Body of pancreas (tissue), 4 donors: ENCODE data around the gene GGT7. TPM values are rescaled to one million over a fixed set of nuclear protein-coding genes. Genes with fewer than 3 reads are reported as not detected.

Source experiments
- ATAC-seq: fragments of 150-250 bp; one replicate; pipeline ENCODE4 v1.9.1; 2016
- DNase-seq, 4 donors: peaks; one replicate each; pipeline ENCODE4 v3.0.0-alpha.2; 2019
- H3K27ac ChIP-seq, 4 donors: fragments of 200-600 bp; sonication (generic); 1 replicate in 3 of 4; 2 replicates in 1 of 4; pipeline versions ENCODE4 v1.5.1 to v1.6.1; 2016 to 2019; ENCODE audit warnings: mild to moderate bottlenecking in 1 of 4, mixed read lengths in 1 of 4, moderate library complexity in 1 of 4
- H3K27me3 ChIP-seq, 2 donors: fragments of 200-600 bp; sonication (generic); one replicate each; pipeline ENCODE4 v1.6.0; 2016; ENCODE audit warnings: mild to moderate bottlenecking in 1 of 2
- H3K36me3 ChIP-seq, 2 donors: fragments of 200-600 bp; sonication (generic); replicated peaks in 1 of 2; 2 replicates each; pipeline ENCODE4 v1.5.1; 2016; ENCODE audit warnings: low read depth in 2 of 2; ENCODE audit not compliant: insufficient read depth in 1 of 2
- H3K4me1 ChIP-seq: fragments of 200-600 bp; sonication (generic); one replicate; pipeline ENCODE4 v1.6.0; 2016
- H3K4me3 ChIP-seq, 2 donors: fragments of 200-600 bp; sonication (generic); 1 replicate in 1 of 2; 2 replicates in 1 of 2; pipeline ENCODE4 v1.5.1; 2016 to 2019
- H3K9me3 ChIP-seq, 3 donors: fragments of 200-600 bp; sonication (generic); 1 replicate in 2 of 3; 2 replicates in 1 of 3; pipeline ENCODE4 v1.5.1; 2016
- POLR2A ChIP-seq, 3 donors: fragments of 450-650 bp; IDR thresholded peaks; one replicate each; pipeline ENCODE4 v1.6.1; 2016; ENCODE audit warnings: antibody characterized with exemption in 3 of 3, mild to moderate bottlenecking in 2 of 3
- WGBS, 2 donors: methylation state at CpG; one replicate each; pipeline ENCODE4 v1.1.5; 2017; 5-methylcytosine and 5-hydroxymethylcytosine counted together
- intact Hi-C: fragments of 100-400 bp; cut with DNase I; formaldehyde crosslinking; loops from one replicate; pipeline ENCODE4 v1.15.1; 2023
- total RNA-seq, 2 donors: library from RNA; depleted of rRNA; stranded (reverse); fragments of >200 nt; gene quantifications; one replicate each; pipeline ENCODE4 v1.1.0, GENCODE V29; 2016
- TF ChIP-seq, protein P1 (sequence below), 7 experiments: fragments of 450-650 bp in 4 of 7; fragments of 200-600 bp in 3 of 7; sonication (generic) in 3 of 7; IDR thresholded peaks; one replicate each; pipeline ENCODE4 v1.5.1; 2016 to 2019; ENCODE audit warnings: antibody characterized with exemption in 7 of 7

Gene GGT7
- total RNA-seq, 2 donors from 2014 or later = 19.2 to 22.7 TPM

DNA sequence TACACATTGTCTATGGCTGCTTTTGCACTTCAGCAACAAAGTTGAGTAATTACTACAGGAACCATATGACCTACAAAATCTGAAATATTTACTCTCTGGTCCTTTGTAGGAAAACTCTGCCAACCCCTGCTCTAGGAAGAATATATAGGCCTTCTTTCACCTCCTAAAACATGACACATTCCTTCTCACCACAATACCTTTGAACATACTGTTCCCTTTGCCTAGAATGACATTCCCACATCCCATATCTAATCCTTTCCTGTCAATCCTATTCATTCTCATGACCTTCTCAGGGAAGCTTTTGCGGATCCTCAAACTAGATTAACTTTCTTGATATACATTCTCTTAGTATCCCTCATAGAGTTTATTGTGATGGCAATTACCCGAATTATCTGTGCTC, 29.2 kb downstream of the GGT7 start:
- Histone ChIP-seq H3K4me3 (no peak overlapping the region), H3K9me3 (no peaks in the 10 kb centered on the region), H3K27me3 (no peaks in the 10 kb centered on the region), H3K36me3 (peaks cover 0 to under 1% of the 10 kb centered on the region in 2 donors), H3K4me1 (no peaks in the 10 kb centered on the region), H3K27ac (no peak overlapping the region)
- ATAC-seq (no peak), DNase-seq (no peak)
- TF ChIP-seq, protein P1, sequence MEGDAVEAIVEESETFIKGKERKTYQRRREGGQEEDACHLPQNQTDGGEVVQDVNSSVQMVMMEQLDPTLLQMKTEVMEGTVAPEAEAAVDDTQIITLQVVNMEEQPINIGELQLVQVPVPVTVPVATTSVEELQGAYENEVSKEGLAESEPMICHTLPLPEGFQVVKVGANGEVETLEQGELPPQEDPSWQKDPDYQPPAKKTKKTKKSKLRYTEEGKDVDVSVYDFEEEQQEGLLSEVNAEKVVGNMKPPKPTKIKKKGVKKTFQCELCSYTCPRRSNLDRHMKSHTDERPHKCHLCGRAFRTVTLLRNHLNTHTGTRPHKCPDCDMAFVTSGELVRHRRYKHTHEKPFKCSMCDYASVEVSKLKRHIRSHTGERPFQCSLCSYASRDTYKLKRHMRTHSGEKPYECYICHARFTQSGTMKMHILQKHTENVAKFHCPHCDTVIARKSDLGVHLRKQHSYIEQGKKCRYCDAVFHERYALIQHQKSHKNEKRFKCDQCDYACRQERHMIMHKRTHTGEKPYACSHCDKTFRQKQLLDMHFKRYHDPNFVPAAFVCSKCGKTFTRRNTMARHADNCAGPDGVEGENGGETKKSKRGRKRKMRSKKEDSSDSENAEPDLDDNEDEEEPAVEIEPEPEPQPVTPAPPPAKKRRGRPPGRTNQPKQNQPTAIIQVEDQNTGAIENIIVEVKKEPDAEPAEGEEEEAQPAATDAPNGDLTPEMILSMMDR (IDR thresholded peaks at IDR 0.05) = no peak
- TF ChIP-seq POLR2A (IDR thresholded peaks at IDR 0.05) = no peak
- intact Hi-C loops = no loop called here
- WGBS, 2 donors = 70 to 90% methylated on average over 2 of the region's 2 CpGs

GRCh38 chr20:34842143-34842542, 30.5 kb downstream of the GGT7 start:
- no peak for TF ChIP-seq POLR2A (IDR thresholded peaks at IDR 0.05)
- TF ChIP-seq, protein P1 (IDR thresholded peaks at IDR 0.05) = no peak
- Histone ChIP-seq H3K27me3 (no peaks in the 10 kb centered on the region), H3K27ac (no peak overlapping the region), H3K36me3 (no peaks in the 10 kb centered on the region), H3K4me3 (no peak overlapping the region), H3K9me3 (no peaks in the 10 kb centered on the region), H3K4me1 (no peaks in the 10 kb centered on the region)
- intact Hi-C loops = no loop called here
- ATAC-seq (no peak), DNase-seq (no peak)
- 51 to 61% methylated on average over 2 of the region's 2 CpGs for WGBS, 2 donors

DNA sequence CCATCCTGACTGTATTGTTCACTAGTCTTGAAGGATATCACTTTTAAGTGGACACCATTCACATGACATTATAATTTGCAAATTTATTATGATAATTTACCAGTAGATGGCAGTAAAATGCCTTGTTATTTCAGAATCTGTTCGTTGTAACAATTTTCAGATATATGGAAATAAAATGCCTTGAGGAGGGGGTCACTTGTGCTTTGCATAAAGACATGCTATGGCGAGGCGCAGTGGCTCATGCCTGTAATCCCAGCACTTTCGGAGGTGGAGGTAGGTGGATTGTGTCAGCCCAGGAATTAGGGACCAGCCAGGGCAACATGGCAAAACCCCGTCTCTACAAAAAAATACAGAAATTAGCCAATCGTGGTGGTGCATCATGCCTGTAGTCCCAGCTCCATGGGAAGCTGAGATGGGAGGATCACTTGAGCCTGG, 38.2 kb downstream of the GGT7 start:
- TF ChIP-seq, protein P1 (IDR thresholded peaks at IDR 0.05) = peak; percentile 13 to 61 (median 50)
- TF ChIP-seq POLR2A (IDR thresholded peaks at IDR 0.05) = no peak
- Histone ChIP-seq H3K4me3 (no peak overlapping the region), H3K4me1 (no peaks in the 10 kb centered on the region), H3K9me3 (no peaks in the 10 kb centered on the region), H3K27me3 (no peaks in the 10 kb centered on the region), H3K27ac (no peak overlapping the region), H3K36me3 (no peaks in the 10 kb centered on the region)
- DNase-seq (no peak), ATAC-seq (no peak)
- intact Hi-C loops = no loop called here
- WGBS, 2 donors = 15 to 21% methylated on average over 6 of the region's 6 CpGs

GRCh38 chr20:34831936-34832335, 40.7 kb downstream of the GGT7 start:
- no peak for DNase-seq
- Histone ChIP-seq H3K4me1 (no peaks in the 10 kb centered on the region), H3K27me3 (no peaks in the 10 kb centered on the region), H3K9me3 (no peaks in the 10 kb centered on the region), H3K4me3 (no peak overlapping the region), H3K27ac (no peak overlapping the region), H3K36me3 (no peaks in the 10 kb centered on the region)
- 39 to 52% methylated on average over 5 of the region's 5 CpGs for WGBS, 2 donors
- no peak for TF ChIP-seq POLR2A (IDR thresholded peaks at IDR 0.05)
- TF ChIP-seq, protein P1 (IDR thresholded peaks at IDR 0.05) = no peak
- intact Hi-C loops = no loop called here
- ATAC-seq = no peak

GRCh38 chr20:34829191-34829590, 43.5 kb downstream of the GGT7 start:
- intact Hi-C loops = no loop called here
- 74 to 77% methylated on average over 3 of the region's 3 CpGs for WGBS, 2 donors
- Histone ChIP-seq H3K9me3 (no peaks in the 10 kb centered on the region), H3K27me3 (no peaks in the 10 kb centered on the region), H3K4me3 (no peak overlapping the region), H3K36me3 (no peaks in the 10 kb centered on the region), H3K4me1 (peaks cover 9% of the 10 kb centered on the region), H3K27ac (no peak overlapping the region)
- TF ChIP-seq, protein P1 (IDR thresholded peaks at IDR 0.05) = no peak
- no peak for TF ChIP-seq POLR2A (IDR thresholded peaks at IDR 0.05)
- ATAC-seq (no peak), DNase-seq (no peak)
